K562 (cell line): ENCODE data around the gene TUT1. TPM values are rescaled to one million over a fixed set of nuclear protein-coding genes. Genes with fewer than 3 reads are reported as not detected.

Experiments used
- ATAC-seq: fragments of 200-7000 bp; cut with Tn5 transposase; 3 replicates; pipeline ENCODE4 v1.9.1; 2020; ENCODE audit warnings: moderate library complexity
- BruUV-seq: library from RNA; stranded (reverse); fragments of 400-500 nt; replicated peaks from 2 replicates; lab custom pipeline; 2021; lab: Mats Ljungman, UMichigan
- CTCF ChIA-PET: fragments of 300-600 bp; formaldehyde crosslinking; extraction: SDS; loops from one replicate; lab custom pipeline; 2021; ENCODE audit warnings: low intra/inter-chr PET ratio; lab: Yijun Ruan, JAX
- POLR2A ChIA-PET: fragments of 300-600, 350-650 bp; sonication (Branson Sonifier 250); formaldehyde crosslinking; extraction: SDS; loops from one replicate; lab custom pipeline; 2021; ENCODE audit warnings: antibody characterized with exemption, inconsistent platforms; lab: Yijun Ruan, JAX
- DNase-seq, 4 experiments: peaks; one replicate each; pipeline versions ENCODE4 v3.0.0 to v3.0.0-alpha.2; 2011 to 2018; ENCODE audit warnings: low spot score in 3 of 4, mixed read lengths in 3 of 4; ENCODE audit errors: extremely low read depth in 1 of 4
- FAIRE-seq: peaks from 2 replicates; lab custom pipeline; 2011; peaks lifted over from hg19 to GRCh38; lab: Jason Lieb, UNC
- H2AFZ ChIP-seq: 2 replicates; pipeline ENCODE4 v1.6.0; 2011; ENCODE audit warnings: low read depth, low read length, control low read depth, inconsistent platforms
- H3K27ac ChIP-seq: fragments of 200-600 bp; 3 replicates; pipeline ENCODE4 v1.8.0; 2011; ENCODE audit warnings: low read depth, mild to moderate bottlenecking, control low read depth, inconsistent platforms, low read length, moderate library complexity, mixed read lengths; ENCODE audit errors: extremely low read depth
- H3K27me3 ChIP-seq, 2 experiments: fragments of 300-600 bp in 1 of 2; 2 replicates in 1 of 2; 3 replicates in 1 of 2; pipeline versions ENCODE4 v1.6.0 to v1.8.0; 2011; ENCODE audit warnings: inconsistent platforms in 2 of 2, low read length in 2 of 2, mild to moderate bottlenecking in 1 of 2, mixed read lengths in 1 of 2, moderate library complexity in 1 of 2; ENCODE audit not compliant: control insufficient read depth in 2 of 2, insufficient read depth in 2 of 2
- H3K36me3 ChIP-seq: fragments of 300-600 bp; 3 replicates; pipeline ENCODE4 v1.8.0; 2011; ENCODE audit warnings: mild to moderate bottlenecking, low read length, inconsistent platforms; ENCODE audit not compliant: control insufficient read depth, insufficient read depth
- H3K4me1 ChIP-seq, 2 experiments: fragments of 200-600 bp in 1 of 2; replicated peaks in 1 of 2; 2 replicates in 1 of 2; 3 replicates in 1 of 2; pipeline versions ENCODE4 v1.5.1 to v1.8.0; 2011; ENCODE audit warnings: inconsistent platforms in 2 of 2, low read length in 2 of 2, mild to moderate bottlenecking in 1 of 2, mixed read lengths in 1 of 2, moderate library complexity in 1 of 2; ENCODE audit not compliant: control insufficient read depth in 2 of 2, insufficient read depth in 2 of 2
- H3K4me2 ChIP-seq: 2 replicates; pipeline ENCODE4 v1.6.1; 2011; ENCODE audit warnings: low read length, control low read depth, inconsistent platforms, mixed read lengths; ENCODE audit not compliant: insufficient read depth
- H3K4me3 ChIP-seq: fragments of 200-600 bp; sonication (generic), shearing (Covaris generic); 2 replicates; pipeline ENCODE4 v1.5.1; 2016; ENCODE audit warnings: control low read depth, inconsistent platforms
- H3K79me2 ChIP-seq: fragments of 200-600 bp; 3 replicates; pipeline ENCODE4 v1.8.0; 2011; ENCODE audit warnings: low read length, inconsistent platforms; ENCODE audit not compliant: control insufficient read depth, insufficient read depth
- H3K9ac ChIP-seq, 2 experiments: 2 replicates each; pipeline versions ENCODE4 v1.6.0 to v1.6.1; 2011; ENCODE audit warnings: low read depth in 2 of 2, low read length in 2 of 2, control low read depth in 1 of 2, inconsistent platforms in 1 of 2, mild to moderate bottlenecking in 1 of 2, mixed read lengths in 1 of 2; ENCODE audit not compliant: insufficient read depth in 1 of 2
- H3K9me1 ChIP-seq: one replicate; pipeline ENCODE4 v1.6.0; 2011; ENCODE audit warnings: inconsistent platforms, mild to moderate bottlenecking, low read length, moderate library complexity; ENCODE audit not compliant: control insufficient read depth, insufficient read depth
- H3K9me3 ChIP-seq: replicated peaks from 2 replicates; pipeline ENCODE4 v1.5.1; 2011; ENCODE audit warnings: low read depth, low read length, inconsistent platforms; ENCODE audit not compliant: control insufficient read depth, insufficient read depth
- H4K20me1 ChIP-seq: replicated peaks from 2 replicates; pipeline ENCODE4 v1.6.1; 2011; ENCODE audit warnings: low read length, inconsistent platforms, mixed read lengths; ENCODE audit not compliant: control insufficient read depth, insufficient read depth
- ARNT ChIP-seq, 2 experiments: fragments of 450-650 bp; IDR thresholded peaks; 2 replicates each; pipeline ENCODE4 v1.6.1; 2016; ENCODE audit warnings: mild to moderate bottlenecking in 1 of 2
- CEBPB ChIP-seq: fragments of 450-650 bp; IDR thresholded peaks from 2 replicates; pipeline ENCODE4 v1.6.1; 2016; ENCODE audit warnings: missing genetic modification characterization, missing compliant biosample characterization
- EGR1 ChIP-seq: fragments of 450-650 bp; conservative IDR thresholded peaks from 2 replicates; pipeline ENCODE4 v1.6.1; 2017; ENCODE audit warnings: mild to moderate bottlenecking
- EP400 ChIP-seq: fragments of 450-650 bp; IDR thresholded peaks from 2 replicates; pipeline ENCODE4 v1.6.1; 2017; ENCODE audit warnings: antibody characterized with exemption, mild to moderate bottlenecking, moderate library complexity
- ESRRA ChIP-seq: fragments of 450-650 bp; IDR thresholded peaks from 2 replicates; pipeline ENCODE4 v1.6.1; 2014; ENCODE audit warnings: low read depth, mild to moderate bottlenecking, moderate library complexity, borderline replicate concordance
- FOXK1 ChIP-seq: sonication (generic); formaldehyde crosslinking; IDR thresholded peaks from 2 replicates; pipeline ENCODE4 v1.8.0; 2022; ENCODE audit warnings: missing genetic modification reagents, mild to moderate bottlenecking, borderline replicate concordance
- HMGN3 ChIP-seq: IDR thresholded peaks from 2 replicates; pipeline ENCODE4 v1.6.1; 2011; ENCODE audit warnings: borderline replicate concordance, low read depth, mild to moderate bottlenecking, mixed read lengths, low read length; ENCODE audit not compliant: insufficient read length; ENCODE audit errors: extremely low read depth
- RNF219 ChIP-seq: fragments of 250-450 bp; sonication (Bioruptor Pico); IDR thresholded peaks from 2 replicates; pipeline ENCODE4 v1.5.0; 2022; ENCODE audit warnings: mild to moderate bottlenecking
- STAT5B ChIP-seq: fragments of 250-450 bp; sonication (Bioruptor Pico); IDR thresholded peaks from 2 replicates; pipeline ENCODE4 v1.8.0; 2021; ENCODE audit warnings: mild to moderate bottlenecking, inconsistent platforms
- TAF15 ChIP-seq: fragments of 200-400 bp; formaldehyde crosslinking; IDR thresholded peaks from 2 replicates; pipeline ENCODE4 v1.6.1; 2017; ENCODE audit warnings: mild to moderate bottlenecking, low read depth, low read length, moderate library complexity
- TBL1XR1 ChIP-seq, 2 experiments: IDR thresholded peaks; 2 replicates each; pipeline ENCODE4 v1.6.1; 2012; ENCODE audit warnings: improper control_type of control experiment in 2 of 2, low read length in 2 of 2, mild to moderate bottlenecking in 1 of 2
- TEAD1 ChIP-seq, 2 experiments: fragments of 450-650 bp in 1 of 2; sonication (generic) in 1 of 2; formaldehyde crosslinking; IDR thresholded peaks; 2 replicates each; pipeline versions ENCODE4 v1.4.0 to v1.8.0; 2020 to 2022; ENCODE audit warnings: mild to moderate bottlenecking in 2 of 2, missing genetic modification reagents in 1 of 2
- THRA ChIP-seq: fragments of 450-650 bp; IDR thresholded peaks from 2 replicates; pipeline ENCODE4 v1.6.1; 2017; ENCODE audit warnings: mild to moderate bottlenecking, moderate library complexity
- TSC22D4 ChIP-seq: fragments of 450-650 bp; IDR thresholded peaks from 2 replicates; pipeline ENCODE4 v1.6.1; 2016; ENCODE audit warnings: missing genetic modification characterization, missing biosample characterization, control low read depth
- ZNF146 ChIP-seq: IDR thresholded peaks from one replicate; pipeline ENCODE4 v1.6.1; 2018; ENCODE audit warnings: missing compliant biosample characterization; ENCODE audit not compliant: unreplicated experiment
- ZNF239 ChIP-seq: fragments of 250-450 bp; sonication (Bioruptor Pico); IDR thresholded peaks from 2 replicates; pipeline ENCODE4 v1.4.0; 2020; ENCODE audit warnings: mild to moderate bottlenecking
- ZNF280B ChIP-seq: fragments of 250-450 bp; sonication (Bioruptor Pico); IDR thresholded peaks from 2 replicates; pipeline ENCODE4 v1.5.1; 2021; ENCODE audit warnings: mild to moderate bottlenecking
- ZNF778 ChIP-seq: fragments of 450-650 bp; formaldehyde crosslinking; IDR thresholded peaks from 2 replicates; pipeline ENCODE4 v1.4.0; 2020; ENCODE audit warnings: mild to moderate bottlenecking, moderate library complexity
- WGBS: fragments of 100-300 bp; shearing (Covaris generic); methylation state at CpG from one replicate; pipeline ENCODE4 v1.1.6; 2016; ENCODE audit warnings: low coverage, mixed read lengths; ENCODE audit not compliant: insufficient coverage; ENCODE audit errors: missing lambda C conversion rate; 5-methylcytosine and 5-hydroxymethylcytosine counted together
- in situ Hi-C: fragments of 300-500 bp; cut with MboI; formaldehyde crosslinking; loops from 4 replicates; pipeline ENCODE4 v1.15.0; 2018; ENCODE audit warnings: inconsistent platforms, mixed read lengths
- intact Hi-C: fragments of 100-400 bp; cut with micrococcal nuclease; formaldehyde crosslinking; loops from 2 replicates; pipeline ENCODE4 v1.14.2; 2022
- polyA plus RNA-seq, 8 experiments: library from polyadenylated mRNA; depleted of rRNA in 4 of 8; stranded (reverse) in 5 of 8; unstranded in 3 of 8; fragments of >200 nt; fragmentation: Nextera tagmentation in 2 of 8; fragmentation: Illumina TruSeq in 1 of 8; extraction: Ambion mirVana in 2 of 8; extraction: Trizol in 1 of 8; gene quantifications; 2 replicates each; pipeline versions ENCODE4 v1.2.1 to v1.2.3, GENCODE V29; 2011 to 2014; ENCODE audit warnings: inconsistent platforms in 1 of 8, missing spikeins in 1 of 8
- total RNA-seq, 7 experiments: library from RNA; depleted of rRNA in 6 of 7; stranded (reverse); fragments of >200 nt in 6 of 7; fragmentation: Illumina TruSeq in 2 of 7; extraction: Trizol in 2 of 7; gene quantifications; 2 replicates each; pipeline versions ENCODE4 v1.2.1 to v1.2.3, GENCODE V29; 2011 to 2021; ENCODE audit warnings: low replicate concordance in 1 of 7

The TUT1 gene
- total and polyA plus RNA-seq, 9 of the 15 experiments (the other 6 are each of a cell fraction or from before 2014, with no cell fraction given): 0.66 to 44.3 (median 15.7) TPM

GRCh38 chr11:62574363-62575071, 16.8 kb downstream of the TUT1 start:
- Histone ChIP-seq H3K9me1 (no peaks in the 10 kb centered on the region), H3K79me2 (peaks cover 58% of the 10 kb centered on the region), H3K27me3 (no peaks in the 10 kb centered on the region), H2AFZ (peak overlapping the region; percentile 80), H3K9ac (peak overlapping the region; percentile 93 to 98), H3K27ac (peak overlapping the region; percentile 84), H3K36me3 (peaks cover 82% of the 10 kb centered on the region), H3K4me3 (peak overlapping the region; percentile 96), H4K20me1 (peaks cover 3% of the 10 kb centered on the region), H3K4me2 (peak overlapping the region; percentile 77), H3K4me1 (peaks cover 22 to 37% of the 10 kb centered on the region in 2 experiments; a peak in 4 of 5 replicates), H3K9me3 (no peaks in the 10 kb centered on the region)
- 3% methylated on average over 32 of the region's 33 CpGs for WGBS
- DNase-seq (peak; percentile 40 to 53 (median 50)), ATAC-seq (peak; percentile 58), FAIRE-seq (peak; percentile 37)
- intact Hi-C loops (no loop called here), in situ Hi-C loops (no loop called here)
- TSS peak; percentile 94 for BruUV-seq
- POLR2A ChIA-PET: interaction anchor here (0.6 to 3.8 kb wide), 43 partner anchors 9 to 667 kb away, joined by 3 to 34 read pairs (median 4); partner anchors contain the start of genes C11orf98, CSKMT, HNRNPUL2 and LBHD1
- CTCF ChIA-PET: interaction anchor here (0.9 kb wide), 1 partner anchor 150 kb away, joined by 3 read pairs; no protein-coding TSS in a partner anchor
- TF ChIP-seq TSC22D4: no peak
- no peak for TF ChIP-seq ZNF778 (CRISPR knock-in tag)
- no peak; the same call in 1 of the 2 replicates for TF ChIP-seq EP400
- TF ChIP-seq HMGN3: no peak
- no peak for TF ChIP-seq TAF15
- no peak; the same call in 1 of the 2 replicates for TF ChIP-seq ZNF280B
- TF ChIP-seq TEAD1 (CRISPR knock-in tag; IDR thresholded peaks at IDR 0.05): 0 out of 4 replicates have a peak, but pooled peaks of 1 of the 2 experiments have one; percentile 10
- TF ChIP-seq THRA: no peak
- TF ChIP-seq ESRRA: no peak
- no peak for TF ChIP-seq ZNF239
- no peak for TF ChIP-seq ARNT (IDR thresholded peaks at IDR 0.05)
- no peak for TF ChIP-seq STAT5B (CRISPR knock-in tag)
- TF ChIP-seq ZNF146 (CRISPR knock-in tag): no peak
- TF ChIP-seq CEBPB (tag): no peak
- no peak for TF ChIP-seq FOXK1 (CRISPR knock-in tag)
- no peak for TF ChIP-seq RNF219
- no peak for TF ChIP-seq TBL1XR1 (IDR thresholded peaks at IDR 0.05; ENCODE audit: low read length in 2 of 2)
- TF ChIP-seq EGR1: no peak; the same call in 1 of the 2 replicates
